Mesendoderm (in vitro differentiated cells): Measurements from ENCODE around the gene TSEN54.

Source experiments
- DNase-seq: peaks from one replicate; pipeline ENCODE4 v3.0.0; 2013
- H2AK5ac ChIP-seq: 2 replicates; pipeline ENCODE4 v1.6.1; 2013; ENCODE audit warnings: low read length, inconsistent platforms
- H2BK120ac ChIP-seq: 2 replicates; pipeline ENCODE4 v1.6.1; 2013; ENCODE audit warnings: low read depth, mild to moderate bottlenecking, low read length, moderate library complexity, mixed read lengths
- H2BK15ac ChIP-seq: replicated peaks from 2 replicates; pipeline ENCODE4 v1.6.1; 2013; ENCODE audit warnings: low read depth, mild to moderate bottlenecking, moderate library complexity
- H2BK5ac ChIP-seq: 2 replicates; pipeline ENCODE4 v1.6.1; 2013; ENCODE audit warnings: low read length, inconsistent platforms
- H3K18ac ChIP-seq: 2 replicates; pipeline ENCODE4 v1.6.1; 2013; ENCODE audit warnings: mild to moderate bottlenecking, low read length, mixed read lengths
- H3K23ac ChIP-seq: one replicate; pipeline ENCODE4 v1.6.1; 2013; ENCODE audit warnings: low read length
- H3K27ac ChIP-seq: 2 replicates; pipeline ENCODE4 v1.5.1; 2013; ENCODE audit warnings: low read depth, mild to moderate bottlenecking, inconsistent platforms, low read length, moderate library complexity
- H3K27me3 ChIP-seq: 2 replicates; pipeline ENCODE4 v1.6.1; 2013; ENCODE audit warnings: low read length, control low read depth, mild to moderate bottlenecking, inconsistent platforms; ENCODE audit not compliant: insufficient read depth, poor library complexity
- H3K36me3 ChIP-seq: 2 replicates; pipeline ENCODE4 v1.6.1; 2013; ENCODE audit warnings: low read length, inconsistent platforms; ENCODE audit not compliant: control insufficient read depth, insufficient read depth
- H3K4ac ChIP-seq: one replicate; pipeline ENCODE4 v1.6.1; 2013; ENCODE audit warnings: low read depth, mild to moderate bottlenecking, low read length, moderate library complexity
- H3K4me1 ChIP-seq: 2 replicates; pipeline ENCODE4 v1.6.1; 2013; ENCODE audit warnings: low read depth, low read length, inconsistent platforms; ENCODE audit not compliant: control insufficient read depth
- H3K4me2 ChIP-seq: 2 replicates; pipeline ENCODE4 v1.6.1; 2013; ENCODE audit warnings: low read length
- H3K4me3 ChIP-seq: 2 replicates; pipeline ENCODE4 v1.5.1; 2013; ENCODE audit warnings: mild to moderate bottlenecking, low read length
- H3K56ac ChIP-seq: one replicate; pipeline ENCODE4 v1.6.1; 2013; ENCODE audit warnings: low read length
- H3K79me1 ChIP-seq: 2 replicates; pipeline ENCODE4 v1.6.1; 2013; ENCODE audit warnings: low read length, inconsistent platforms
- H3K79me2 ChIP-seq: 2 replicates; pipeline ENCODE4 v1.6.1; 2013; ENCODE audit warnings: mild to moderate bottlenecking, low read length; ENCODE audit not compliant: control insufficient read depth, insufficient read depth
- H3K9ac ChIP-seq: 2 replicates; pipeline ENCODE4 v1.6.1; 2013; ENCODE audit warnings: low read length, inconsistent platforms
- H4K5ac ChIP-seq: one replicate; pipeline ENCODE4 v1.6.1; 2013; ENCODE audit warnings: low read length
- H4K8ac ChIP-seq: one replicate; pipeline ENCODE4 v1.6.1; 2013; ENCODE audit warnings: low read depth, mild to moderate bottlenecking, control low read depth, low read length, moderate library complexity
- WGBS: extraction: QIAGEN DNeasy Blood & Tissue Kit; methylation state at CpG from one replicate; pipeline ENCODE4 v1.1.7; 2013; ENCODE audit warnings: low lambda C conversion rate, missing lambda C conversion rate; ENCODE audit not compliant: insufficient coverage; ENCODE audit errors: extremely low coverage; 5-methylcytosine and 5-hydroxymethylcytosine counted together

Gene TSEN54

GRCh38 chr17:75535119-75535537 lies 18.8 kb downstream of the TSEN54 start:
- H4K8ac ChIP-seq = no peak overlapping the region
- no peaks in the 10 kb centered on the region for H3K36me3 ChIP-seq
- WGBS = no CpG with 5 or more reads among the region's 15 CpGs
- no peak overlapping the region for H2AK5ac ChIP-seq
- no peak overlapping the region for H3K4ac ChIP-seq
- no peak overlapping the region for H3K23ac ChIP-seq
- no peaks in the 10 kb centered on the region for H3K4me1 ChIP-seq
- no peak for DNase-seq
- no peak overlapping the region for H3K9ac ChIP-seq
- no peak overlapping the region for H3K4me2 ChIP-seq
- no peak overlapping the region for H2BK120ac ChIP-seq
- no peak overlapping the region for H3K4me3 ChIP-seq
- no peaks in the 10 kb centered on the region for H3K27me3 ChIP-seq
- no peaks in the 10 kb centered on the region for H3K79me1 ChIP-seq
- no peaks in the 10 kb centered on the region for H3K79me2 ChIP-seq
- H3K18ac ChIP-seq = no peak overlapping the region
- H2BK5ac ChIP-seq = no peak overlapping the region
- no peak overlapping the region for H2BK15ac ChIP-seq
- no peak overlapping the region for H3K56ac ChIP-seq
- no peak overlapping the region for H3K27ac ChIP-seq
- H4K5ac ChIP-seq = no peak overlapping the region

- Histone ChIP-seq H3K36me3 (no peaks in the 10 kb centered on the region), H3K79me1 (no peaks in the 10 kb centered on the region), H3K4me2 (no peak overlapping the region), H4K8ac (no peak overlapping the region), H3K4me3 (no peak overlapping the region), H3K18ac (no peak overlapping the region), H4K5ac (no peak overlapping the region), H3K56ac (no peak overlapping the region), H3K23ac (no peak overlapping the region), H3K9ac (no peak overlapping the region), H3K4me1 (no peaks in the 10 kb centered on the region), H3K79me2 (no peaks in the 10 kb centered on the region), H2BK15ac (no peak overlapping the region), H2BK120ac (no peak overlapping the region), H2BK5ac (no peak overlapping the region), H3K27ac (no peak overlapping the region), H2AK5ac (no peak overlapping the region), H3K4ac (no peak overlapping the region), H3K27me3 (no peaks in the 10 kb centered on the region)
- no CpG with 5 or more reads among the region's 8 CpGs for WGBS
- no peak for DNase-seq
Measured at GRCh38 chr17:75535871-75536270, 19.5 kb downstream of the TSEN54 start.

- Histone ChIP-seq H3K4me2 (no peak overlapping the region), H2AK5ac (no peak overlapping the region), H4K8ac (no peak overlapping the region), H2BK120ac (no peak overlapping the region), H3K9ac (no peak overlapping the region), H3K27ac (no peak overlapping the region), H3K18ac (no peak overlapping the region), H3K4me3 (no peak overlapping the region), H4K5ac (no peak overlapping the region), H3K56ac (no peak overlapping the region), H3K36me3 (no peaks in the 10 kb centered on the region), H3K4ac (no peak overlapping the region), H3K27me3 (no peaks in the 10 kb centered on the region), H3K79me1 (no peaks in the 10 kb centered on the region), H3K23ac (no peak overlapping the region), H3K79me2 (no peaks in the 10 kb centered on the region), H3K4me1 (no peaks in the 10 kb centered on the region), H2BK5ac (no peak overlapping the region), H2BK15ac (no peak overlapping the region)
- DNase-seq = no peak
- no CpG with 5 or more reads among the region's 10 CpGs for WGBS
Measured at GRCh38 chr17:75536366-75536765, 20.0 kb downstream of the TSEN54 start.

- Histone ChIP-seq H3K4me1 (no peaks in the 10 kb centered on the region), H3K27ac (no peak overlapping the region), H4K5ac (no peak overlapping the region), H3K27me3 (no peaks in the 10 kb centered on the region), H2AK5ac (no peak overlapping the region), H3K4me2 (no peak overlapping the region), H3K79me1 (no peaks in the 10 kb centered on the region), H3K56ac (no peak overlapping the region), H3K4me3 (no peak overlapping the region), H2BK15ac (no peak overlapping the region), H3K36me3 (no peaks in the 10 kb centered on the region), H3K79me2 (no peaks in the 10 kb centered on the region), H2BK120ac (no peak overlapping the region), H2BK5ac (no peak overlapping the region), H3K4ac (no peak overlapping the region), H3K9ac (no peak overlapping the region), H3K18ac (no peak overlapping the region), H4K8ac (no peak overlapping the region), H3K23ac (no peak overlapping the region)
- WGBS = no CpG with 5 or more reads among the region's 13 CpGs
- DNase-seq = no peak
Measured at GRCh38 chr17:75539967-75540729, 23.8 kb downstream of the TSEN54 start.

GRCh38 chr17:75540923-75541503 lies 24.7 kb downstream of the TSEN54 start:
- no peaks in the 10 kb centered on the region for H3K4me1 ChIP-seq
- DNase-seq = no peak
- no CpG with 5 or more reads among the region's 4 CpGs for WGBS
- no peak overlapping the region for H4K8ac ChIP-seq
- no peak overlapping the region for H3K23ac ChIP-seq
- H3K27ac ChIP-seq = no peak overlapping the region
- no peak overlapping the region for H3K9ac ChIP-seq
- no peak overlapping the region for H2BK15ac ChIP-seq
- no peak overlapping the region for H2BK120ac ChIP-seq
- no peak overlapping the region for H3K4me2 ChIP-seq
- H3K4ac ChIP-seq = no peak overlapping the region
- no peaks in the 10 kb centered on the region for H3K79me1 ChIP-seq
- H3K4me3 ChIP-seq = no peak overlapping the region
- H3K56ac ChIP-seq = no peak overlapping the region
- H3K18ac ChIP-seq = no peak overlapping the region
- H3K27me3 ChIP-seq = no peaks in the 10 kb centered on the region
- H4K5ac ChIP-seq = no peak overlapping the region
- no peak overlapping the region for H2AK5ac ChIP-seq
- H2BK5ac ChIP-seq = no peak overlapping the region
- H3K79me2 ChIP-seq = no peaks in the 10 kb centered on the region
- H3K36me3 ChIP-seq = no peaks in the 10 kb centered on the region
